EH (cell line): ENCODE data around the gene DNAJB2.

Experiments
- DNase-seq: peaks from one replicate; pipeline ENCODE4 v3.0.0-alpha.2; 2015; ENCODE audit warnings: low read depth

DNAJB2 gene

DNA sequence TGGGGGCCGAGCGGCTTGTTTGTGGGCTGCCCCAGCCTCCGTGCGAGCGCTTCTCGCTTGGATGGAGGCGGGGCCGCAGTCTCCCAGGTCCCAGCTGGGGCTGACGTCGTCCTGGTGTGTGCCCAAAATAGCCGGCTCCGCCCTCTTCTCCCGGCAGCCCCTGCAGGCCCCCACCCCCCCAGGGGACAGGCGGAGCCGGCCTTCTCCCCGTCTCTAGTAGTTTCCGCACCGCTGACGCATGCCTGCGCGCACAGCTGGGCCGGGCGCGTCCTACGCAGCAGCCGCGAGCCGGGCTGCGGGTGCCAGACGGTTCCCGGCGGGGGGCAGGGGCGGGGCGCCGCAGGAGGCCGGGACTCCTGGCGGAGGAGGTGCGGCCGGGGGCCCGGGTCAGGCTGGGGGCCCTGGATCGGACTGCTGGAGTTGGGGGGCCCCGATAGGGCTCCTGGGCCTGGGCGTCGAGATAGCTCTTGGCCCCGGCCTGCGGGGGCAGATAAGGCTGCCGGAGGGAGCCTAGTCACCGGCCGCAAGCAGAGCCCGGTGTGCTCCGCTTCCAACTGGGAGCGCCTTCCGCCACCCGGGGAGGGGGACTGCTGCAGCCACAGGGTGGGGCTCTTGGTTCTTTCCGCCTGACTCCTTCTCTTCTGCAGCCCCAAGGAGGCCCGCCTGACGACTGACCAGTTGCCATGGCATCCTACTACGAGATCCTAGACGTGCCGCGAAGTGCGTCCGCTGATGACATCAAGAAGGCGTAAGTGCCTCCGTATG, at the start of gene DNAJB2:
Gene DNAJB2 (plus strand): TSS at position 216 of the 765 bp plus-strand sequence. CDS start 468 bp downstream, at position 684.
- DNase-seq, result peak; percentile 100

DNA sequence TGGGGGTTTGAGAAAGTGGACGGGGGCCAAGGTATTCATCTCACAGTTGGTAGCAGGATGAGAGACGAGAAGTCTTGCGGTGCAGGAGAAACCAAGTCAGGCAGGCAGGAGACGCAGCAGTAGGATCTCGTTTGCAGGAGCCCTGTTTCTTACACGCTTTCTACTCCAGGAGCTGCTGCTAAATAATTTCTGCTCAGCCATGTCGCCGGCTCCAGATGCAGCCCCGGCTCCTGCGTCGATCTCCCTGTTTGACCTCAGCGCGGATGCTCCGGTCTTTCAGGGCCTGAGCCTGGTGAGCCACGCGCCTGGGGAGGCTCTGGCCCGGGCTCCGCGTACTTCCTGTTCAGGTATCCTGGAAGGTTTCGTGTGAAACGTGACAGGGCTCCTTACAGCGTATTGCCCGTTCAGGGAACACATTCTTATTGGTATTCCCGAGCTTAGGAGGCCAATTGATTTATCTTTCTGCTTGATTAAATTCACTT, 49.1 kb upstream of the DNAJB2 start:
- peak; percentile 65 for DNase-seq

DNA sequence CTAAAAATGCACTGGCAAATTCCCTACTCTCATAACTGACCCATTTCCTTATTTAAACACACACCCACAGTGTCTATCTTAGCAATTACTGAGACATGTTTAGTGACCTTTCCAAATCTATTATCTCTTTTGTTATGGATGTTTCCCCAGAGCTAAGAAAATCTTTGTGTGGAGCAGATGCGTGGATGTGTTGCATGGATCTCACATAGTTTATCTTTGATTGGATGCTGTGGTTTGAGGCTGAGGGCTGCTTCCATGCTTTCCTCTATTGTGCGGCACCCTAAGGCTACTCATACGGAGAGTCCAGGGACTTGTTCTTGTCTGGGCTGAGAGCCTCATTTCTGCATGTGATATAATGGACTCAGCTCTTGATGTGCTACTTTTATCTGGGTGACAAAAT, 44.8 kb upstream of the DNAJB2 start:
- no peak for DNase-seq

DNA sequence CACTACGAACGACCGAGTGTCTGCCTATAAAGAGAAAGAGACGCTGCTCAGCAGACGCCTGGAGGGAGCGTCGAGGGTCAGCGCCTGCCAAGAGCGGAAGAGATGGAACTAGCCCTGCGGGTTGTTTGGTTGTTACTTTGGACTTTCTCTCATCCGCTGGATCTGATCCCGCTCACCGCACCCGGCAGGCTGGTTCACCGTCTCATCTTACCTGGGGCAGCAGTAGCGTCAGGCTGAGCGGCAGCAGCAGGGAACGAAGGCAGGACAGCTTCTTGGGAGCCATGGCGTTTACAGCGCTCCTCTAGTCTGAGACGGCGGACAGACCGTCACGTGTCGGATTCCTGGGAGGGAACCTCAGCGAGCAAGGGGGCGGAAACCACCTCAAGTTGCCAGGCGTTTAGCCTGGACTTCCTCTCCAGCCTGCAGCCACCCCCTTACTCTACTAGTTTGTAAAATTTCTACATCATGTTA, 35.8 kb upstream of the DNAJB2 start:
- DNase-seq, result no peak

DNA sequence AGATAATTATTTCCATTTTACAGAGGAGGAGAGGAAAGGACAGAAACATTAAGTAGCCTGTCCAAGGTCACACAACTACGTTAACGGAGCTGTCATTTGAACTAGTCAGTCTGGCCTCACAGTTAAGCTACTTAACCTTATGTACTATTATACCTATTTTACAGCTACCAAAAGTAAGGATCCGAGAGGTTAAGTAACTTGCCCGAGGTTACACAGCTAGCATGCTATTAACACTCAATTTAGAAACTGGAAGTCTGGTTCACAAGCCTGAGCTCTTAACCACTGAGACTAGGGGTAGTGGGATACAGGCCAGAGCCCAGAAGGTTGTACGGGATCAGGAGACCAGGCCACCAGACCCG, 34.4 kb upstream of the DNAJB2 start:
- DNase-seq, result no peak

DNA sequence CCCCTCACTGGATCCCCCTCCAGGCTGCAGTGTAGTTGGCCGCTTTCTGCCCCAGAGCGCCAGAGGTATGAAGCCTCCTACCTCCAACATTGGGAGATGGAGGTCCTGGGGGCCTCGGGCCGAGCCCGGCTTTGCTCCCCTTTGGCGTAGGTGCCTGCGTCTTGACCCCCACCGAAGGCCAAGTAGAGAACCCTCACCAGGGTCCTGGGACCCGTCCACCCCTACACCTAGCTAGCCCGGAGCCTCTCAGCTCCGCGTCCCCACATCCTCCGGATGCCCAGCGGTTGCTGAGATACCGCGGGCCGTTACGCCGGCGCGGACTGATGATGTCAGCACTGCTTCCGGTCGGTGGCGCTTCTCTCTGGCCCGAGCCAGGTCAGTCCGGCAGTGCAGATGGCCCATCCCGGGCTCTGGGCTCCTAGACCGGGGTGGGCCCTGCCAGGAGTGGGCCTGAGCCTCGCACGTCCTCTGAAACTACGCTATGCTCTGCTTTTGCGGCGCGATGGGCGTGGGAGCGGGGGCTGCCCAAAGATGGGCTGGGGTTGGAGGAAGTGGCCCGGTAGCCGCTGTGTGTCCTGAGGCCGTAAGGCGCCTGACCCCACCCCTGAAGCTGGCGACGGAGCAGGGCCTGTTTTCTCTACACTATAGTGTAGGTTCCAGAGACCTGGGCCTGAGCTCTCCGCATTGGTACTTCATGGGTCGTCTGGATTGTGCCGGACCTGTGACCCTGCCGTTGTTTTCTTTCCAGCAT, 33.8 kb upstream of the DNAJB2 start, which contains the start of the genes GLB1L and STK16:
Gene GLB1L (minus strand): TSS at position 297 of the 751 bp plus-strand sequence. CDS start 1,871 bp downstream, outside the sequence.
Gene STK16 (plus strand): TSS at position 332 of the 751 bp plus-strand sequence. CDS start 521 bp downstream, outside the sequence.
- peak; percentile 92 for DNase-seq

DNA sequence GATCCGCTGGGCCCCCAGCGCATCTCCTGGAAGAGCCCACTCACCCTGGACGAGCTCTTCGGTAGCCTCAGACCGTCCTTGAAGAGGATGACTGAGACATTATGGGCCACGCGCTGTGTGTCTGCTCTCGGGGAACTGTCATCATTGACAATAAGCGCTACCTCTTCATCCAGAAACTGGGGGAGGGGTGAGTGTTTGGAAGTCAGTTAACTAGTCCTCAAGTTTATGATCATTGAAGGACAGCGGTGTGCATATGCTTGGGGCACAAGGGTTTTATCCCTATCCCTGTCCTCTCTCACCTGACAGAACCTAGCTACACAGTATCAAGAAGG, 33.3 kb upstream of the DNAJB2 start:
- DNase-seq, result no peak

DNA sequence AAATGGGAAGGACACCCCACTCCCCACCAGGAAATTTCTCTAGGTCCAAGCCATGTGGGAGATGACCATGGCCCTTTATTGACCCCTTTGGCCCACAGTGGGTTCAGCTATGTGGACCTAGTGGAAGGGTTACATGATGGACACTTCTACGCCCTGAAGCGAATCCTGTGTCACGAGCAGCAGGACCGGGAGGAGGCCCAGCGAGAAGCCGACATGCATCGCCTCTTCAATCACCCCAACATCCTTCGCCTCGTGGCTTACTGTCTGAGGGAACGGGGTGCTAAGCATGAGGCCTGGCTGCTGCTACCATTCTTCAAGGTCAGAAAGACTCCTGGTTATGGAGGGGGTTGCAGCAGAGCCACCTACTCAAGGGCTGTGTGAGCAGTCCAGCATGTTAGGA, 32.6 kb upstream of the DNAJB2 start:
- no peak for DNase-seq

DNA sequence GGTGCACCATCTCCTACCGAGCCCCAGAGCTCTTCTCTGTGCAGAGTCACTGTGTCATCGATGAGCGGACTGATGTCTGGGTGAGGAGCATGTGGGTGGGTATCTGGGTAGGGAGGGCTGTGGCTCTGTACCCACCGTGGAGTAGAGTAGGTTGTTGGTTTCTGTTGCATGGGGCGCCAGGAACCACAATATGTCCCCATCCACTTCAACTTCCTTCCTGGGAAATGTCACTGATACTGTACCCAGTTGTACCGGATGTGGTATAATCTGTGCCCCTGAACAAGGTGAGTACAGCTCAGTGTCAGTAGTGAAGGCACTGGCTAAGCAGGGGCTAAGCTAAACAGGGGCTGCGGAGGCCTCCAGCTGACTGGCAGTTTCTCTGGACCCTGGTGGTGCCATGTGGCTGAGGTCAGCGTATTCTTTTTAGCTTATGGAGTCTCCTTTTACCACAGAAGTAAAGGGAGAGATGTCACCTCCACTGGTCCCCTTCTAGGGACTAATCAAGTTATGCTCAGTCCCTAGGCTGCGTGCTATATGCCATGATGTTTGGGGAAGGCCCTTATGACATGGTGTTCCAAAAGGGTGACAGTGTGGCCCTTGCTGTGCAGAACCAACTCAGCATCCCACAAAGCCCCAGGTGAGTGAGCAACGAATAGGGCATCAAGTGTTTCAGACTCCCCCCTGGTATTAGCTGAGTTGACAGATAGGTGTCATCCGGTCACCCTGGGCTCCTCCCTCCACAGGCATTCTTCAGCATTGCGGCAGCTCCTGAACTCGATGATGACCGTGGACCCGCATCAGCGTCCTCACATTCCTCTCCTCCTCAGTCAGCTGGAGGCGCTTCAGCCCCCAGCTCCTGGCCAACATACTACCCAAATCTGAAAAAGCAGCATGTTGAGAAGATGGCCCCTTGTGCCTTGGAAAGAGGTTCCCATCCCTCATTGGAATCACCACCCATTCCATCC, 31.2 kb upstream of the DNAJB2 start:
- no peak for DNase-seq

DNA sequence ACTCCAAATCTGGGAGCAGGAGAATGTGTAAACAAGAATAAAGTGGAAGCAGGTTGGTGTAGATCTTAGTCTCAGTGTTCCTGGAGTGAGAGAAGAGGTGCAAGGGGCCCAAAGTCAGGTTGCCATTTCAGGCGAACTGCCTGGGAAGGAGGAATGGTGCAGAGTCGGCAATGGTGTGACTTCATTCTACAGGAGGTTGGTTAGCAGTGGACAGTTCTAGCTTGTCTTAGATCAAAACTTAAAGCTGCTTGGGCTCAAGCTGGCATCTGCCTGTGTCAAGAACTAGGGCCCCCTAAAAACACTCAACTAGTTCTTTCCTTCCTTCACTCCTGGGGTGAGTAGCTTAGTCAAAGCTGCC, 30.3 kb upstream of the DNAJB2 start:
- DNase-seq, result no peak

DNA sequence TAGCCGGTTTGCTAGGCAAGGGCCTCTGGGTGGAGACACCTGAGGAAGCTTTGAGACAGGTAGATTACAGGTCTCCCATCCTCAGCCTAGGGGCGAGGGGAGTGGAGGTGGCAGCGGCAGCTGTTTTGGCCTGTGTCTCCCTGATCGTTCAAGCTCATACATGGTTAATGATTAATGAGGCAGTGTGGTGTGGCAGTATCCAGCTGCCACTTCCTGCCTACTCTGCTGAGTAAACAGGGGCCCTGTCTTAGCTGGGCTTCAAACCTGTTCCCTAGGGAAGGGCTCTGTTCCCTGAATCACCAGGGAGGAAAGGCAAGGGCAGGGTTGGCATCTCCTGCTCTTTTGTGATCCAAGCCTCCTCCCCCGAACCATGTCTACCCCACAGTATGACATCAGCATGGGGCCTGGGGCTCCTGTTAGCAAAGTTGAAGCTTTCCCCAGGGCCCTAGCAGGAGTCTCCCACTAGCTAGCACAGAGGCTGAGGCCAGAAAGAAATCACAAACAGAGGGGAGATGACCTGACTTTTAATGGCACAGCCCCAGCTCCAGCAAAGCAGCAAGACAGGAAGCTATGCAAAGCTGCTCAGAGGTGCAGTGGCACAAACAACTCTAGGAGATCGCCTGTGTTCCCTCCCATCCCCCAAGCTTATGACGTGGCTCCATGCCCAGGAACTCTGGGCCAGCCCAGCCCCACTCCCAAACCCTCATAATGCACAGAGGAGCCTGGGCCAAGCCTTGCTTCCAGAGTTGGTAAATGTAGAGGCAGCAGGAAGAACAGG, 29.8 kb upstream of the DNAJB2 start:
- DNase-seq, result peak; percentile 86

DNA sequence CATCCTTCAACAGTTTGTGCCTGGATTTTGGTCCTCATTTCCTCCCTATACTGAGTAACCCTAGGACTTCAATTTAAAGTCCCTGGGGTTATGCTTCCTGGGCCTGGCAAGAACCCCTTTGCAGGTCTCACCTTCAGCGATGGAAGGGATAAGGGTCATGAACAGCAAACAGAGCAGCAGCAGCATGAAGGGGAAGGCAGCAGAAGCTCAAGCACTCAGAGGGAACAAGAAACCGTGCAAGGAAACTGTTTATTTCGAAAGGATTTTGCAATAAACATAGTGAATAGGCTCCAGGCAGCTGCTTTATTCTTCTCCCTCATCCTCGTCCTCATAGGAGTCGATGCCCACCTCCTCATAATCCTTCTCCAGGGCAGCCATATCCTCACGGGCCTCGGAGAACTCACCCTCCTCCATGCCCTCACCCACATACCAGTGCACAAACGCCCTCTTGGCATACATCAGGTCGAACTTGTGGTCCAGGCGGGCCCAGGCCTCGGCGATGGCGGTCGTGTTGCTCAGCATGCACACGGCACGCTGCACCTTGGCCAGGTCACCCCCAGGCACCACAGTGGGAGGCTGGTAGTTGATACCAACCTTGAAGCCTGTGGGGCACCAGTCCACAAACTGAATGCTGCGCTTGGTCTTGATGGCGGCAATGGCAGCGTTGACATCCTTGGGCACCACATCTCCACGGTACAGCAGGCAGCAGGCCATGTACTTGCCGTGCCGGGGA, 29.0 kb upstream of the DNAJB2 start:
- DNase-seq, result no peak

DNA sequence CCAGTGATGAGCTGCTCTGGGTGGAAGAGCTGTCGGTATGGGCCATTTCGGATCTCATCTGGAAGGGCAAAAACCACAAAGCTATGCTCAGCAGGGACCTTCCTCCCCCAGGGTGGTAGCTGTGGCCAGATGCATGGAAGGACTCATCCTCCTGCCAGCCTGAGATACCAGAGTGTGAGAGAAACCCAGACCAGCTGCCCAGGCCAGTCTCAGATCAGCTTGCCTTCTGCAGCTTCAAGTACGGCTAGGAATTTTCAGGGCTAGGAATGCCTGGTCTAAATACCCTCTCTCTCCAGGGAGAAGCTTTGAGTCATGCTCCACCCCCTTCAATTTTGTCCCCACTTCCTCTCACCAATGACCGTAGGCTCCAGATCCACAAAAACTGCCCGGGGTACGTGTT, 27.5 kb upstream of the DNAJB2 start:
- peak; percentile 47 for DNase-seq

DNA sequence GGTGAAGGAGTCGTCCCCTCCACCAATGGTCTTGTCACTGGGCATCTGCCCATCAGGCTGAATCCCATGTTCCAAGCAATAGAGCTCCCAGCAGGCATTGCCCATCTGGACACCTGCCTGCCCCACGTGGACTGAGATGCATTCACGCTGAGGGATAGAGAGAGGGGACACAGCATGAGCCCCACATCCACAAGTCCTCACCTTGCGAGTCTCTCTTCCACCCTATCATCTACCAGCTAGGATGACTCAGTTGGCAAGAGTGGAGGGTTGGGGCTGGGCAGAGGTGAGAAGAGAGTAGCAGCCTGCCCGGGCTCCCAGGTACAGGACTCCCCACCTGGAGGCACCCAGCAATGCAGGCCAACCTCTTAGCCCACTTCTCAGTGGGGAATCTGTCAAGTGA, 27.1 kb upstream of the DNAJB2 start:
- DNase-seq, result no peak

DNA sequence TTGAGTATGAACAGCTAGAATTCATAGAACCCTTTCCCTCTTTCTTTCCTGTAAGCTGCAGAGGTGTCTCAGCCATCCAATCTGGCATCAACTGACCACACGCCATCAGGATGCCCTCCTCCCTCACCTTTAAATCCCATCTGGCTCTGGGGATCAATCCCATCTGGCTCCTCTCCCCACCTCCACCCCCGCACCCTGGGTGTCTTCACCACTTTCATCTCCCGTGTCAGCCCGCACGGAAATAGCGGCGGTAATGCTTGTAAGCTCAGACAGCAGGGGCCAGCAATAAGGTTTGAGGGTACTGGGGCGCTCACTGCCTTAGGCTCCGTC, 26.6 kb upstream of the DNAJB2 start:
- DNase-seq, result no peak

DNA sequence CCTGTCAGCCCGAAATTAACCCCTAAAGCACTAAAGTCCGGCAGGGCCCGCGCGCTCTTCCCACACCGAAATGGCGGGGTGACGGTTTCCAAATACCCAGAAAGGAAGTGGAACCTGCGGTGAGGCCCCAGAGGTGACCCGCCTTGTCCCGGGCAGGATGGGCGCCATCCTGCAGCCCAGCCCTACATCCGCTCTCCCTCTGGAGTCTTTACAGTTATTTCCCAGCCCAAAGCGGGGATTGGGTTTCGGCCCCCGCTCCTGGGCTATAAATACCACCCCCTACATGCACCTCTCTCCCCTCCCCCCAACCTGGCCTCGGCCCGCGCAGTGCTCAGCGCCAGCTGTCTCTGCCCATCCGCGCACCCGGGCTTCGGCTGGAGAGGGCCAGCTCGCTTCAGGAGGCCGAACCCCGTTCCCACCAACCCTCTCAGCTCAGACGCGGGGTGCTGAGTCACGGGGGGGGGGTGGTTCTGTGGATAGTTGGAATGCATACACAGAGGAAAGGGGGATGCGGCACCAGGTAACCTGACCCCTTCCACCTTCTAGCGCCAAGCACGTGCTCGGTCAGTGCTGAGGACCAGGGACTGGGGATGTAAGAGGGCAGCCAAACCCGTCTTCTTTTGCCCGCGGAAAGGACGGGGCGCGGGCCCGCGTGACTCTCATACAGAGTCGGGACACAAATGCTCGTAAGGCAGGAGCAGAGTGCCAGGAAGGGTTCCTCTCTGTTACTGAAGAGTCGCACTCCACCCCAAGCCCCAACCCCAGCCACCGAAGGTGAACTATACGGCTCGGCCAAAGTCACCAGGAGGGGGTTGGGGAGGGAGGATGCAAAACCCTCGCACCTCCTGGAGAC, 26.0 kb upstream of the DNAJB2 start, which contains the start of gene TUBA4B:
Gene TUBA4B (plus strand): TSS at position 344 of the 853 bp plus-strand sequence. CDS start 165 bp downstream, at position 509.
- peak; percentile 44 for DNase-seq

DNA sequence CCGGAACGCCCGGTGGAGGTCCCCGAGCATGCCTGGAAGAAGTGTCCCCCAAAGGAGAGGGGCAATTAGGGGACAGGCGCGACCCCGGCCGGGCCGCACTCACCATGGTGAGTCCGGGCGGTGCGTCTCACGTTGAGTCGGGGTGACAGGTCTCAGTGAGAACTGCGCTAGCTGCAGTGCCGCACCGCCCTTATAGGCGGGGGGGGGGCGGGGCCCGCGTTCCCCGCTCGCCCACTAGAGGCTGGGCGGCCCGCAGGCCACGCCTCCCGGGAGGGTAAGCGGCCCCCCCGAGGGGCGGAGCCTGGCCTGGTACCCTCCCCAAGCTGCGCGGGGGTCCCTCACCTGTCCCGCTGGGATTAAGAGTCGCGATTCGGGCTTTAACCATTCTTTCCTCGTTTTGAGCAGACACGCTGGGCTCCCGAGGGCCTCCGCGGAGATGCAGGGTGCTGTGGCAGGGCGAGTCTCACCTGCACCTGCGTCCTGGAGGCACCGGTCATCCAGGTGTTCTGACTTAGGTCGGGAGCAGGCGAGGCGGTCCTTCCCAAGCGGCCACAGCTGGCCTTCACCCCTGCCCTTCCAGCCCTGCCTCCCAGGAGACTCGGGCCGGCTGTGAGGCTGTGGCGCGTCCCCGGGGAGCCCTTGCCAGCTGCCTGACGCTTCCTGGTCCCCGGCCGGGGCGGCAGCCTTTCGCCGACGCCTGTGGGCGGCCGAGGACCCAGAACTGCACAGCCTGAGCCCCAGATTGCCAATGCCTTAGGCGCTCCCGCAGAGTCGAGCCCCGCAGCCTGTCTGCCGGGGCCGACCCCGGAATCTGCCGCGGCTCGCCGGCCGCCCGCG, 25.2 kb upstream of the DNAJB2 start, which contains the start of gene TUBA4A:
Gene TUBA4A (minus strand): TSS at position 166 of the 837 bp plus-strand sequence. CDS start 60 bp downstream, at position 106.
- peak; percentile 73 for DNase-seq

DNA sequence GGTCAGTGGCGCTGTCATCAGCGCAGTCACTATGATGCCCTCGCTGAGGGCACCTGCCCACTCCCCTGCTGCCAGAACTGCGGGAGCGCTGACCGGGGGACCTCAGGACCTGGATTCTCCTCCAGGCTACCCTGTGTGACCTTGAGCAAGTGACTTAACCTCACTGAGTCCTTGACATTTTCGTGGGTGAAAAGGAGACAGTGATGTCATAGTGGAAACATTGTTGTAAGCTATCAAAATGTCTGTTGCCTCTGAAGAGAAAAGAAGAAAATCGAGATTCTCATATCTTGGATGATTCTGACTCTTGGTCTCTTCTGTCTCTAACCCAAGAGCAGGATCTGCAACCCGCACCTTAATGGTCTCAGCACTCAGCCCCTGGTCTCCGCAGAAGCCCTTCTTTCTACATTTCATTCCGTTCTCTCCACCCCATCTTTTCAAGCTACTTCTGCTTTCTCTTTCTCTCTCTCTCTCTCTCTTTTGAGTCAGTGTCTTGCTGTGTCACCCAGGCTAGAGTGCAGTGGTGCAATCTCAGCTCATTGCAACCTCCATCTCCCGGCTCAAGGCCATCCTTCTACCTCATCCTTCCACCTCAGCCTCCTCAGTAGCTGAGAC, 24.5 kb upstream of the DNAJB2 start:
- DNase-seq, result peak; percentile 15
